ENCODE data around the gene LEKR1.
"Not testable (repeated sequence)": the region's sequence is repeated elsewhere in the genome, so short reads cannot be mapped to it uniquely, and the experiment has no call there.

The LEKR1 gene

DNA sequence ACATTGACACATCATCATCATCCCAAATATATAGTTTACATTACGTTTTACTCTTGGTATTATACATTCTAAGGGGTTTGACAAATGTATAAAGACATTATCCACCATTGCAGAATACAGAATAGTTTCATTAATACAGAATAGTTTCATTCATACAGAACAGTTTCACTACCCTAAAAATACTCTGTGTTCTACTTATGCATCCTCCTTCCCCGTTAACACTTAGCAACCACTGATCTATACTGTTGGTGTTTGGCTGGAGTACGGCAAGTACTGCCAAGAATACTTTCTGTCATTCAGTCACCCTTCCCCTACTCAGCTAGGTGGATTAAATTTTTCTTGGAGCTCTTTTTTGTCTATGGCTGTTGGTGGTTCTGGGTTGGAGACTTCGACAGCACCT lies 33.4 kb downstream of the LEKR1 start:
- DNase-seq (ENCODE audit: extremely low spot score), result no peak
- ChIA-PET CTCF (no interaction called here), POLR2A (no interaction called here)
- no peak for TF ChIP-seq L3MBTL2 (conservative IDR thresholded peaks at IDR 0.05)
- no peak for TF ChIP-seq FOXM1 (IDR thresholded peaks at IDR 0.05; ENCODE audit: borderline replicate concordance)
- TF ChIP-seq CTBP1 (IDR thresholded peaks at IDR 0.05; ENCODE audit: borderline replicate concordance), result no peak
- TF ChIP-seq ZNF384 (IDR thresholded peaks at IDR 0.05), result no peak
- no peak for TF ChIP-seq ARNT (IDR thresholded peaks at IDR 0.05)
- no peak for TF ChIP-seq HDGF (IDR thresholded peaks at IDR 0.05; ENCODE audit: borderline replicate concordance)
- TF ChIP-seq TARDBP (IDR thresholded peaks at IDR 0.05), result no peak
- TF ChIP-seq, protein P1, sequence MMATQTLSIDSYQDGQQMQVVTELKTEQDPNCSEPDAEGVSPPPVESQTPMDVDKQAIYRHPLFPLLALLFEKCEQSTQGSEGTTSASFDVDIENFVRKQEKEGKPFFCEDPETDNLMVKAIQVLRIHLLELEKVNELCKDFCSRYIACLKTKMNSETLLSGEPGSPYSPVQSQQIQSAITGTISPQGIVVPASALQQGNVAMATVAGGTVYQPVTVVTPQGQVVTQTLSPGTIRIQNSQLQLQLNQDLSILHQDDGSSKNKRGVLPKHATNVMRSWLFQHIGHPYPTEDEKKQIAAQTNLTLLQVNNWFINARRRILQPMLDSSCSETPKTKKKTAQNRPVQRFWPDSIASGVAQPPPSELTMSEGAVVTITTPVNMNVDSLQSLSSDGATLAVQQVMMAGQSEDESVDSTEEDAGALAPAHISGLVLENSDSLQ (IDR thresholded peaks at IDR 0.05), result no peak
- no peak for TF ChIP-seq FOXA1 (IDR thresholded peaks at IDR 0.05)
- no peak for TF ChIP-seq FOXK2 (IDR thresholded peaks at IDR 0.05)
- no peak for TF ChIP-seq BHLHE40 (IDR thresholded peaks at IDR 0.05; ENCODE audit: borderline replicate concordance)
- no peak for TF ChIP-seq SP1 (IDR thresholded peaks at IDR 0.05)
- TF ChIP-seq LEF1 (IDR thresholded peaks at IDR 0.05; ENCODE audit: borderline replicate concordance), result no peak
- no peak for TF ChIP-seq ELF4 (IDR thresholded peaks at IDR 0.05)
- no peak for TF ChIP-seq SUZ12 (IDR thresholded peaks at IDR 0.05)
- TF ChIP-seq NFRKB (IDR thresholded peaks at IDR 0.05), result no peak

DNA sequence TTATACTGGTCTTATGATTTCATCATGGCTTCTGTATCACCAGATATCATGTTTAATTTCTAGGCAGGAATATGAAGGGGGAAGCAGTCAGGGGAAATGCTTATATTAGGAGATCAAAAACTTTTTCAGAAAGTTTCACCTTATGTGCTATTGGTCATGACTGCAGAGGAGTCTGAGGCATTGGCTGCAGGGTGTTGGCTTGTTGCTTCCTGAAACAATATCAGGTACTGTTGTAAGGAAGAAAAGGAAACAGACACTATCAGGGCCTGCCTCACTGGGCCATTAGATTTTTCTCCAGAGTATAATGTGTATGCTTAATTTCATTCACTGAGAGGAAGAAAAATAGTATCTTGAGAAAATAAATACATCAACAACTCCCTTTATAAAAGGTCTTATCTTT lies 34.7 kb downstream of the LEKR1 start:
- ChIA-PET CTCF (no interaction called here), POLR2A (no interaction called here)
- DNase-seq (ENCODE audit: extremely low spot score), result no peak
- TF ChIP-seq SUZ12 (IDR thresholded peaks at IDR 0.05), result no peak

DNA sequence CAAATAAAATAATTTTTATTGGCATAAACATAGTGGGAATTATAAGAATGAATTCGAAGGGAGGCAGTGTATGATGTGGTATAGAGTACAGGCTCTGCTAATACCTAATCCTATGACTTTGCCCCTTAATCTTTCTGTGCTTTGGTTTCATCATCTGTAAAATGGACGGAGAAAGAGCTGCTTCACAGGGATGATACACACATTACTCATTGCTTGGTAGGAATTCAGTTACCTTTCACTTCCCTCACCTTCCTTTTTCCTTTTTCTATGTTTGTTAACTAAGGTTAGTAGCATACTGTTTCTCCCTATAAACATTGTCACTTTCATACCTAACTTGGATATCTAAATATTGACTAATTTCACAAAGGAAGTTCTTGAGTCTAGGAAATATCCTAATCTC lies 36.2 kb downstream of the LEKR1 start:
- DNase-seq (ENCODE audit: extremely low spot score), result no peak
- CTCF ChIA-PET, result no interaction called here
- POLR2A ChIA-PET, result no interaction called here
- TF ChIP-seq ELF4 (IDR thresholded peaks at IDR 0.05) (no peak), NFRKB (IDR thresholded peaks at IDR 0.05) (no peak), FOXK2 (IDR thresholded peaks at IDR 0.05) (no peak), L3MBTL2 (conservative IDR thresholded peaks at IDR 0.05) (no peak), LEF1 (IDR thresholded peaks at IDR 0.05; ENCODE audit: borderline replicate concordance) (no peak), CTBP1 (IDR thresholded peaks at IDR 0.05; ENCODE audit: borderline replicate concordance) (no peak), TARDBP (IDR thresholded peaks at IDR 0.05) (no peak), ARNT (IDR thresholded peaks at IDR 0.05) (no peak), BHLHE40 (IDR thresholded peaks at IDR 0.05; ENCODE audit: borderline replicate concordance) (no peak), HDGF (IDR thresholded peaks at IDR 0.05; ENCODE audit: borderline replicate concordance) (no peak), FOXA1 (IDR thresholded peaks at IDR 0.05) (no peak)
- TF ChIP-seq, protein P1 (IDR thresholded peaks at IDR 0.05), result no peak

DNA sequence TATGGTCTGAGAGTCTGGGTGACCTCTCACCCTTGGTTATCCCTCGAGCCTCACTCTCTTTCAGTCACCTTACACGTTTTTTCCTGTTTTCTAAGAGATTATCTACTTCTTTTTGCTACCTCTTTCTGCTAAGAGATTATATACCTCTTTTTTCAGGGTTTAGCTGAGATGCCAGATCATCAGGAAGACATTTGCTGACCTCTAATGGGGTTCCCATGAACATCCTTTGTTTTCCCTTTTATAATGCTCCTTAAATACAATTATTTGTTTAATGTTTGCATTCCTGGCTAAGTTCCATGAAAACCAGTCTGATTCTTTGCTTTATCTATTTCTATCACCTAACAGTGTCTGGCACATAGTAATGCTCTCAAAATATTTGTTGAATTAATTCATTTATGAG lies 39.6 kb downstream of the LEKR1 start:
- DNase-seq (ENCODE audit: extremely low spot score), result no peak
- TF ChIP-seq SP1 (IDR thresholded peaks at IDR 0.05) (no peak), FOXK2 (IDR thresholded peaks at IDR 0.05) (no peak), HDGF (IDR thresholded peaks at IDR 0.05; ENCODE audit: borderline replicate concordance) (no peak), FOXA1 (IDR thresholded peaks at IDR 0.05) (no peak), LEF1 (IDR thresholded peaks at IDR 0.05; ENCODE audit: borderline replicate concordance) (no peak), FOXM1 (IDR thresholded peaks at IDR 0.05; ENCODE audit: borderline replicate concordance) (no peak), TARDBP (IDR thresholded peaks at IDR 0.05) (no peak), NFRKB (IDR thresholded peaks at IDR 0.05) (no peak), SUZ12 (IDR thresholded peaks at IDR 0.05) (no peak), ELF4 (IDR thresholded peaks at IDR 0.05) (no peak), L3MBTL2 (conservative IDR thresholded peaks at IDR 0.05) (no peak), BHLHE40 (IDR thresholded peaks at IDR 0.05; ENCODE audit: borderline replicate concordance) (no peak), CTBP1 (IDR thresholded peaks at IDR 0.05; ENCODE audit: borderline replicate concordance) (no peak), ZNF384 (IDR thresholded peaks at IDR 0.05) (no peak), ARNT (IDR thresholded peaks at IDR 0.05) (no peak)
- TF ChIP-seq, protein P1 (IDR thresholded peaks at IDR 0.05), result no peak
- CTCF ChIA-PET, result no interaction called here
- POLR2A ChIA-PET, result no interaction called here

DNA sequence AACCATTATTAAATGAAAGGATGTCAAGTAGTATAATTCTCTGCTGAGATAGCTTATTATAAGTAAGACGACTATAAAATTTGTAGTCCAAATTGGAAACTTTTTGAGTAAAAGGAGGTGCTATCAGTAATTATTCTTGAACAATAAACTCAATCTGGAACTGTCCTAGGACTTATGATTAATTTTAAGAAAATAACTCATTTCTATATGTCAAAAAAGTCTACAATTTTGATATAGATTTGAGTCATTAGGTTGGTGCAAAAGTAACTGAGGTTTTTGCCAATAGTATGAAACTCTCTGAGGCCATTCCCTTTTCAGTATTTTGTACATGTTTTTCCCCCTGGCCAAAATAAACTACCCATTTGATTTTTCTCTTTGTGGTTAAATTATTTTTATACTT lies 41.0 kb downstream of the LEKR1 start:
- no peak for DNase-seq (ENCODE audit: extremely low spot score)
- ChIA-PET POLR2A (no interaction called here), CTCF (no interaction called here)
- TF ChIP-seq SUZ12 (IDR thresholded peaks at IDR 0.05), result no peak
- no peak for TF ChIP-seq NFRKB (IDR thresholded peaks at IDR 0.05)
- TF ChIP-seq L3MBTL2 (conservative IDR thresholded peaks at IDR 0.05), result no peak

DNA sequence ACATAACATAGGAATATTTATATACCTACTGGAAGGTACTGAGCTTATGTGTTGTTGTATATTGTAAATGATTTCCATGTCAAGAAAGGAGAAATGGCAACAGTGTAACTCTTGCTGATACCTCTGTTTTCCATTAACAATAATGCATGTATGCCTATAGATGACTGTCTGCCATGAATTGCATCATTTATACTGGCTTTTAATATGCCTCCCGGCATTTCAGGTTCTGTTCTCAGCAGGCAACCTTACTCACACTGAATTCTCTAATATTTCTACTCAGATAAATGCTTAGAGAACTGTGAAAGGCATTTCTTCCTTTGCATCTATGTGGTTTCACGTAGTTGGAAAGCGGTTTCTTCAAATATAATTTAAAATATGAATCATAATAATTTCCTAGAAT lies 41.8 kb downstream of the LEKR1 start:
- CTCF ChIA-PET, result no interaction called here
- DNase-seq (ENCODE audit: extremely low spot score), result no peak
- TF ChIP-seq ZNF384 (IDR thresholded peaks at IDR 0.05), result no peak
- no peak for TF ChIP-seq HDGF (IDR thresholded peaks at IDR 0.05; ENCODE audit: borderline replicate concordance)
- no peak for TF ChIP-seq NFRKB (IDR thresholded peaks at IDR 0.05)
- TF ChIP-seq FOXM1 (IDR thresholded peaks at IDR 0.05; ENCODE audit: borderline replicate concordance), result no peak
- TF ChIP-seq SUZ12 (IDR thresholded peaks at IDR 0.05), result no peak
- POLR2A ChIA-PET, result no interaction called here

DNA sequence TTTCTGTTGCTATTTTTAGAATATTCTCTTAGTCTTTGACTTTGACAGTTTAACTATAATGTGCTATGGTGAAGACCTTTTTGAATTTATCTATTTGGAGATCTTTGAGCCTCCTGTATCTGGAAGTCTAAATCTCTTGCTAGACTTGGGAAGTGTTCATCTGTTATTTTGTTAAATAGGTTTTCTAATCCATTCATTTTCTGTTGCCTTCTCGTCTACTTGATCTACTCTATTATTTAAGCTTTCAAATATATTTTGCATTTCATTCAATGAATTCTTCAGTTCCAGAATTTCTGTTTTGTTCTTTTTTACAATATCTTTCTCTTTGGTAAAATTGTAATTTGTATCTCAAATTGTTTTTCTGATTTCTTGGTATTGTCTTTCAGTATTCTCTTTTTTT lies 47.8 kb downstream of the LEKR1 start:
- no peak for DNase-seq (ENCODE audit: extremely low spot score)
- CTCF ChIA-PET, result no interaction called here
- POLR2A ChIA-PET, result no interaction called here
- TF ChIP-seq ELF4 (IDR thresholded peaks at IDR 0.05), result no peak
- TF ChIP-seq CTBP1 (IDR thresholded peaks at IDR 0.05; ENCODE audit: borderline replicate concordance), result no peak
- no peak for TF ChIP-seq SUZ12 (IDR thresholded peaks at IDR 0.05)
- TF ChIP-seq BHLHE40 (IDR thresholded peaks at IDR 0.05; ENCODE audit: borderline replicate concordance), result no peak
- no peak for TF ChIP-seq ARNT (IDR thresholded peaks at IDR 0.05)
- TF ChIP-seq L3MBTL2 (conservative IDR thresholded peaks at IDR 0.05), result no peak
- TF ChIP-seq FOXA1 (IDR thresholded peaks at IDR 0.05), result no peak
- no peak for TF ChIP-seq SP1 (IDR thresholded peaks at IDR 0.05)
- no peak for TF ChIP-seq FOXM1 (IDR thresholded peaks at IDR 0.05; ENCODE audit: borderline replicate concordance)
- no peak for TF ChIP-seq FOXK2 (IDR thresholded peaks at IDR 0.05)
- no peak for TF ChIP-seq ZNF384 (IDR thresholded peaks at IDR 0.05)
- TF ChIP-seq, protein P1 (IDR thresholded peaks at IDR 0.05), result no peak

DNA sequence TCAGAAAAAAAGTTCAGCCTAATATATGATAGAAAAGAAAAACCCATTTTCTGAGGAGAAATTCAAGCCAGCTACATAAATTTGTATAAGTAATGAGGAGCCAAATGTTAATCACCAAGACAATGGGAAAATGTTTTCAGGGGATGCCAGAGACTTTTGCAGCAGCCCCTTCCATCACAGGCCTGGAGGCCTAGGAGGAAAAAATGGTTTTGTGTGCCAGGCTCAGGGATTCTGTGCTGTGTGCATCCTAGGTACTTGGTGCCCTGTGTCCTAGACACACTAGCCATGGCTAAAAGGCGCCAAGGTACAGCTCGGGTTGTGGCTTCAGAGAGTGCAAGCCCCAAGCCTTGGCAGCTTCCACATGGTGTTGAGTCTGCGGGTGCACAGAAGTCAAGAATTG lies 53.3 kb downstream of the LEKR1 start:
- POLR2A ChIA-PET; DNase-seq (ENCODE audit: extremely low spot score); CTCF ChIA-PET: not testable (repeated sequence)

Measured in HEK293T (cell line).